ENCODE data around the gene PCED1B.
"Not testable (repeated sequence)": the region's sequence is repeated elsewhere in the genome, so short reads cannot be mapped to it uniquely, and the experiment has no call there.

PCED1B gene

GRCh38 chr12:47079468-47079980, at the start of gene PCED1B, which contains the start of gene AMIGO2:
PCED1B (plus strand) TSS chr12:47079621; CDS start chr12:47235064, 155,443 bp downstream.
AMIGO2 (minus strand) TSS chr12:47079959; CDS start chr12:47079002, 957 bp downstream.
- DNase-seq (ENCODE audit: extremely low read depth in 1 of 2, low read depth in 1 of 2), result peak in 1 of 2 donors; percentile 41

- DNase-seq (ENCODE audit: extremely low read depth in 1 of 2, low read depth in 1 of 2), result no peak
Measured at GRCh38 chr12:47029903-47030302, 49.5 kb upstream of the PCED1B start.

- no peak for DNase-seq (ENCODE audit: extremely low read depth in 1 of 2, low read depth in 1 of 2)
Measured at GRCh38 chr12:47032644-47033043, 46.8 kb upstream of the PCED1B start.

GRCh38 chr12:47033081-47033480, 46.3 kb upstream of the PCED1B start:
- DNase-seq (ENCODE audit: extremely low read depth in 1 of 2, low read depth in 1 of 2), result no peak

GRCh38 chr12:47033789-47034555, 45.4 kb upstream of the PCED1B start:
- DNase-seq (ENCODE audit: extremely low read depth in 1 of 2, low read depth in 1 of 2), result no peak

GRCh38 chr12:47034661-47035060, 44.8 kb upstream of the PCED1B start:
- no peak for DNase-seq (ENCODE audit: extremely low read depth in 1 of 2, low read depth in 1 of 2)

- DNase-seq (ENCODE audit: extremely low read depth in 1 of 2, low read depth in 1 of 2), result no peak
Measured at GRCh38 chr12:47035484-47035883, 43.9 kb upstream of the PCED1B start.

GRCh38 chr12:47038270-47038748, 41.1 kb upstream of the PCED1B start:
- DNase-seq (ENCODE audit: extremely low read depth in 1 of 2, low read depth in 1 of 2), result no peak

GRCh38 chr12:47039079-47039478, 40.3 kb upstream of the PCED1B start:
- no peak for DNase-seq (ENCODE audit: extremely low read depth in 1 of 2, low read depth in 1 of 2)

GRCh38 chr12:47039756-47040155, 39.7 kb upstream of the PCED1B start:
- no peak for DNase-seq (ENCODE audit: extremely low read depth in 1 of 2, low read depth in 1 of 2)

- no peak for DNase-seq (ENCODE audit: extremely low read depth in 1 of 2, low read depth in 1 of 2)
Measured at GRCh38 chr12:47041327-47041726, 38.1 kb upstream of the PCED1B start.

- no peak for DNase-seq (ENCODE audit: extremely low read depth in 1 of 2, low read depth in 1 of 2)
Measured at GRCh38 chr12:47048541-47048940, 30.9 kb upstream of the PCED1B start.

- not testable (repeated sequence) for DNase-seq (ENCODE audit: extremely low read depth in 1 of 2, low read depth in 1 of 2)
Measured at GRCh38 chr12:47051291-47051690, 28.1 kb upstream of the PCED1B start.

GRCh38 chr12:47052274-47052673, 27.1 kb upstream of the PCED1B start:
- DNase-seq (ENCODE audit: extremely low read depth in 1 of 2, low read depth in 1 of 2), result no peak

GRCh38 chr12:47053961-47054360, 25.5 kb upstream of the PCED1B start:
- DNase-seq (ENCODE audit: extremely low read depth in 1 of 2, low read depth in 1 of 2), result no peak

GRCh38 chr12:47054659-47055058, 24.8 kb upstream of the PCED1B start:
- no peak for DNase-seq (ENCODE audit: extremely low read depth in 1 of 2, low read depth in 1 of 2)

GRCh38 chr12:47055856-47056255, 23.6 kb upstream of the PCED1B start:
- not testable (repeated sequence) for DNase-seq (ENCODE audit: extremely low read depth in 1 of 2, low read depth in 1 of 2)

GRCh38 chr12:47056944-47057343, 22.5 kb upstream of the PCED1B start:
- not testable (repeated sequence) for DNase-seq (ENCODE audit: extremely low read depth in 1 of 2, low read depth in 1 of 2)

GRCh38 chr12:47058640-47059039, 20.8 kb upstream of the PCED1B start:
- not testable (repeated sequence) for DNase-seq (ENCODE audit: extremely low read depth in 1 of 2, low read depth in 1 of 2)

GRCh38 chr12:47065546-47065945, 13.9 kb upstream of the PCED1B start:
- DNase-seq (ENCODE audit: extremely low read depth in 1 of 2, low read depth in 1 of 2), result no peak

- DNase-seq (ENCODE audit: extremely low read depth in 1 of 2, low read depth in 1 of 2), result no peak
Measured at GRCh38 chr12:47066278-47067025, 13.0 kb upstream of the PCED1B start.

GRCh38 chr12:47067176-47067575, 12.2 kb upstream of the PCED1B start:
- DNase-seq (ENCODE audit: extremely low read depth in 1 of 2, low read depth in 1 of 2), result no peak
